Activated naive CD4-positive, alpha-beta T cell treated with anti-CD3 and anti-CD28 coated beads, Interleukin-2, amount 50 U/mL, for 72 hours (primary cell): ENCODE data around the gene MARCKS. TPM values are rescaled to one million over a fixed set of nuclear protein-coding genes. Genes with fewer than 3 reads are reported as not detected.

Experiments used
- ATAC-seq, 2 donors: fragments of 150-1000 bp; cut with Tn5 transposase; 2 replicates each; pipeline ENCODE4 v1.10.0; 2021; ENCODE audit warnings: mild to moderate bottlenecking in 2 of 2, moderate library complexity in 2 of 2
- DNase-seq, 2 donors: peaks; one replicate each; pipeline ENCODE4 v3.0.0; 2021 to 2022; ENCODE audit warnings: low spot score in 2 of 2
- H3K27ac Mint-ChIP-seq, 2 donors: one replicate each; pipeline ENCODE4 v1.8.0; 2022; ENCODE audit warnings: mild to moderate bottlenecking in 2 of 2, mixed read lengths in 2 of 2
- H3K36me3 Mint-ChIP-seq, 2 donors: one replicate each; pipeline ENCODE4 v1.8.0; 2022; ENCODE audit warnings: mixed read lengths in 2 of 2
- H3K9me3 Mint-ChIP-seq, 2 donors: one replicate each; pipeline ENCODE4 v1.8.0; 2022; ENCODE audit warnings: mixed read lengths in 2 of 2
- total RNA-seq, 2 donors: library from RNA; stranded (reverse); gene quantifications; one replicate each; pipeline ENCODE4 v1.2.3, GENCODE V29; 2022

The MARCKS gene
- total RNA-seq, 2 donors from 2014 or later = 0.05 to 0.21 TPM

DNA sequence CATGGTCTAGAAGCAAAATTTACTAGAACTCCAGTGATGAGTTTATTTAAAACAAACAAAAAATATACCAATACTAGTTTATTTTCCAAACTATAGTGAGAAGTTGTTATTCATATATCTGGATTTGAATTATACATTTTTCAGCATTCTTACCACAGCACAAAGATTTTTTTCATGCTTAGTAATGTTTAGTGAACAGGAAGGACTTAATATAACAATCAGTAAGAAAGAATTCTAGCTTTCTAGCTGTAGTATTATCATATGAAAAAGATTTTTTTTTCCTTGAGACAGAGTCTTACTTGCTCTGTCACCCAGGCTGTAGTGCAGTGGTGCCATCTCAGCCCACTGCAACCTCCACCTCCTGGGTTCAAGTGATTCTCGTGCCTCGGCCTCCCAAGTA lies 13.8 kb downstream of the MARCKS start:
- DNase-seq = no peak
- Mint-ChIP-seq H3K27ac (no peak overlapping the region), H3K9me3 (no peaks in the 10 kb centered on the region), H3K36me3 (no peaks in the 10 kb centered on the region)
- ATAC-seq = no peak

DNA sequence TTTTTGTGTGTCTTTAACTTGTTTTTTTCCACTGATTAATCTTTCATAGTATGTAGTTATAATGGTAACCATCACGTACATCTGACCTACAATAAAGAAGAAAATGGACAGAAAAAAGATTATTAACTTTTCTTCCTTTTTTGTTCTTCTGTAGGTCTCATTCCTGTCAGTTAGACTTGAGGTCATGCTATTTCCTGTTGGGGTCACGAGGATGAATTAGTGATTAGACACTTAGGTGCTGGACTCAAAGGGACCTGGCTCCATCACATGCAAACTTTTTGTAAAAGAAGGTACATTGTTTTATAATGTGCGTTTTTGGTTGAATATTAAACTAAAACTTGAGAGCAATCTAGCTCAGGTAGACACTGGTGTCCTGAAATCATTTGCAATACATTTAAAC lies 14.8 kb downstream of the MARCKS start:
- Mint-ChIP-seq H3K9me3 (no peaks in the 10 kb centered on the region), H3K36me3 (no peaks in the 10 kb centered on the region), H3K27ac (no peak overlapping the region)
- ATAC-seq (no peak), DNase-seq (no peak)

DNA sequence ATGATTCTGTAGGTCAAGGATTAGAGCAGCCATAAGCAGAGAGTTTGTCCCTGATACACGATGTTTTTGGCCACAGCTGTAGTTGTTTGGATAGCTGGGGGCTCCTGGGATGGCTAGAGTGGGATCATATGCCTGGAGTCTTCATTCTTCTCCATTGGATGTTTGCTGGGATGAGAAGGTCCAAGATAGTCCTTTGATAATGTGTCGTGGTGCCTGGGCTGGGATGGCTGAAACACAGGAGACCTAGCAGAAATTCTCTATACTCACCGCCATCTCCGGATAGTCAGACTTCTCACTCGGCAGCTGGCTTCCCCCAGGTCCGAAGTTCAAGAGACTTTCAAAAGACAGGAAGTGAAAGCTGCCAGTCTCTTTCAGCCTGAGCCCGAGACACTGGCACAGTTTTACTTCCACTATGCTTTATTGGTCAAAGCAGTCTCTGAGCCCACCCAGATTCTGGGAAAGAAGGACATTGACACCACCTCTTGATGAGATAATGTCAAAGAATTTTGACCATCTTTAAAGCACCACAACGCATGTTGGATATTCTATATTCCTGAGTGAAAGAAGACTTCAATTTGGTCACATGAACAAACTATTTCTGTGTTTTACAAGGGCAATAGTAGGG lies 16.0 kb downstream of the MARCKS start:
- Mint-ChIP-seq H3K9me3 (no peaks in the 10 kb centered on the region), H3K27ac (no peak overlapping the region), H3K36me3 (no peaks in the 10 kb centered on the region)
- DNase-seq (no peak), ATAC-seq (no peak)

DNA sequence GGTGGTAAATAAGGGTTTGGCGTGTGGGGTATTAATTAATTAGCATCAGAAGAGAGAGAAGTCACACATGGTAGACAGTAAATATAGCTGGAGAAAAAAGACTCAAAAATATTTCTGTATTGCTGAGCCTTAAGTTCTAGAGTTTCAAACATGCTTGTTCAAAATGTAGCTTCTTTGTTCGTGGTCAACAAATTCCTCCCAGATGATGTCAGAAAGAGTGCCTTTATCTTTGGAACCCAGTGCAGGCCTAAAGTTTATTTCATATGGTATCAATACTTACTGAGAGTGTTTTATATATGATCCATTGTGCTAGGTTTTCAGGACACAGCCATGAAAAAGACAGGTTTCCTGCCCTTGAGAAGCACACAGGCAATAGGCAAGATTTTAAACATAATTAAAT lies 18.3 kb downstream of the MARCKS start:
- Mint-ChIP-seq H3K27ac (no peak overlapping the region), H3K9me3 (no peaks in the 10 kb centered on the region), H3K36me3 (no peaks in the 10 kb centered on the region)
- ATAC-seq (no peak), DNase-seq (no peak)

DNA sequence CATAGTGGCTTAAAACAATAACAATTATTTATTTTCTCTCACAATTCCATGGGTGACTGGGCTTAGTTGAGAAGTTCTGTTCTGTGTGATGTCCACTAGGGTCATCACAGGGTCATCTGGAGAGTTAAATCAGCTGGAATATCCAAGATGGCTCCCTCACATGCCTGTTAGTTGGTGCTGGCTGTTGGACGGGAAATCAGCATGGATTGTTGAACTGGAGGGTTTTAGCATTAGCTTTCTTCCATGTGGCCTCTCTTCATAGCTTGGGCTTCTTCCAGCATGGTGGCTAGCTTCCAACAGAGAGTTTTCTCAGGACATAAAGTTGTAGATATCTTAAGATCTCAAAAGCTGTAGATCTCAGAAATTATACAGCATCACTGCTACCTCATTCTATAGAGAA lies 19.6 kb downstream of the MARCKS start:
- no peaks in the 10 kb centered on the region for H3K9me3 Mint-ChIP-seq
- H3K36me3 Mint-ChIP-seq = no peaks in the 10 kb centered on the region
- H3K27ac Mint-ChIP-seq = no peak overlapping the region
- DNase-seq (no peak), ATAC-seq (no peak)

DNA sequence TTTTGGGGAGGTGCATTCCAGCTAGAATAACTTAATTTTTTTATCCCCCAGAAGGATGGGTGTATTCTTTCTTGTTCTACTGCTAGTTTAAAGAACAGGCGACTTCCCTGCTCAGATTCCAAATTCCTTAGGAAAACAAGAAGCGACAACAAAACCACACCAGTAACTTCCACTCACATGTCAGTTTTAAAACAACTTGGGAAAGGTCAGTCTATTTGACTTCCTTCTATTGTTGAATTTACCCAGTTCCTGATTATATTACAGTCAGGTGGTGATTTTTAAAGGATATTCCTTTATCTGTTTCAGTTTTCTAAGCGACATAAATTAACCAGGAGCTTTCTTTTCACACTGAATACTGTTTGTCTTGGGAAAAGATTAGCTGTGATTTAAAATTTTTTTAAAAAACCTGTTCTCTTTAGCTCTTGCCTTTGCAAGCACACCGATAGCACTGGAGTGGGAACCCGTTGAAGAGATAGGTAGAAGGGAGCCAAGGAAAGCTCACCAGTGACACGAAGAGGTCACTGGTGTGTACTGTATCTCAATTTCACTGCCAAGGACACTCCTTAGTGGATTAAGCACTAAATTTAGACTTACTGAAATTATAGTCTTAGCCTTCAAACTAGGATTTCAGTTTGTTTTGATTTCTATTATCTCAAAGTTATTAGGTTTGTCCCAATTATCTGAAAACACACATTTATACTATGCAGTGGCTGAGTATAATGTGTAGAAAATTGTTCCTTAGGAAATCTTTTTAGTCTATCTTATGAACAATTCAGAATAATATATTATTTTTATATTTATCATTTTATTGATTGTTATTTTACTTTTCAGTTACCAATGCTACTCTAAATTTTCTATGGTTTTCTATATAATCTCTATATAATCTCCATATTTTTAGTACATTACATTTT lies 22.3 kb downstream of the MARCKS start:
- Mint-ChIP-seq H3K36me3 (no peaks in the 10 kb centered on the region), H3K27ac (no peak overlapping the region), H3K9me3 (no peaks in the 10 kb centered on the region)
- ATAC-seq (peak in 1 of 2 donors; percentile 75), DNase-seq (no peak)

DNA sequence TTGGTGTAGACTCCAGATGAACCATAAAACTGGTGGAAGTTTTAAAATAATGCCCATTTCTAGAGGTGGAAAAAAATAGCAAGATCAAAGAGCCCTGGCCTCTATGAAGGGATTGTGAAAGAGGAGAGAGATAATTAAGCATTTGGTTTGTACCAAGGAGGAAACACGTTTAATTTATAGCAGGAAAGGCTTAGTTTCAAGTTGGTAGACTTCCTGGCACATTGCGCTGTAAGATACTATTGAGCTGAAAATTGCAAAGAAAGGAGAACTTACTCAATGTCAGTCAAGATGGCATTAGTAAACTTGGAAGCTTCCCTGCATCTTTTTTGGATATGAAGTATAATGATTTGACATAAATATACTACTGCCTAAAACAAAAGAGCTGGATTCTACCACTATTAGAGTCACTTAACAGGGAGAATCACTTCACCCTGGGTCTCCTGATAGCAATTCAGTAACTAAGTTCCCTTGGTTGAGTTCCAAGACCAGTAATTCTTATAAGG lies 24.4 kb downstream of the MARCKS start:
- Mint-ChIP-seq H3K9me3 (no peaks in the 10 kb centered on the region), H3K36me3 (no peaks in the 10 kb centered on the region), H3K27ac (no peak overlapping the region)
- no peak for DNase-seq
- ATAC-seq = no peak

DNA sequence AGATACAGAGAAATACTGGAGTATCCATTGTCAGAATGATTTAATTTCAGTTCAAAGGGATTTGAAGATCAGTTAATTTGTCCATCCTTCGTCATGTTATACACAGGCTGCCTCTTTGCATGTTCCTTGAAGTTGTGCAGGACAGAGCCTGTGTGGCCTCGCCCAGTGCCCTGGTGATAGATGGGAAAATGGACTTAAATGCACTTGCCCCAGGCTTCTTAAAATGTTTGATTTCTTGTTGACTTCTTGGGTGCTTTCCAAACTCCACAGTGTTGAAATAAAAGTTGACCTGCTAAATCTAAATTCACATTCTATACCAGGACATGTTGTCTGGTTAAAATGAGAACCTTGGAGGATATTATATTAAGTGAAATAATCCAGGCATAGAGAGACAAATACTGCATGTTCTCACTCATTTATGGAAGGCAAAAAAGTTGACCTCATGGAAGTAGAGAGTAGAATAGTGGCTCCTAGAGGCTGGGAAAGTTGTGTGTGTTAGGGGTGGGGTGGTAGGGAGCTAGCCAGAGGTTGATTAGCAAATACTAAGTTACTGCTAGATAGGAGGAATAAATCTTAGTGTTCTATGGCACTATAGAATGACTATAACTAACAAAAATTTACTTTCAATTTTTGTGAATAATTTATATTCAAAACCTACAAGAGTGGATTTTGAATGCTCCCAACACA lies 25.3 kb downstream of the MARCKS start:
- no peak overlapping the region for H3K27ac Mint-ChIP-seq
- DNase-seq (no peak), ATAC-seq (no peak)
- no peaks in the 10 kb centered on the region for H3K9me3 Mint-ChIP-seq
- no peaks in the 10 kb centered on the region for H3K36me3 Mint-ChIP-seq

DNA sequence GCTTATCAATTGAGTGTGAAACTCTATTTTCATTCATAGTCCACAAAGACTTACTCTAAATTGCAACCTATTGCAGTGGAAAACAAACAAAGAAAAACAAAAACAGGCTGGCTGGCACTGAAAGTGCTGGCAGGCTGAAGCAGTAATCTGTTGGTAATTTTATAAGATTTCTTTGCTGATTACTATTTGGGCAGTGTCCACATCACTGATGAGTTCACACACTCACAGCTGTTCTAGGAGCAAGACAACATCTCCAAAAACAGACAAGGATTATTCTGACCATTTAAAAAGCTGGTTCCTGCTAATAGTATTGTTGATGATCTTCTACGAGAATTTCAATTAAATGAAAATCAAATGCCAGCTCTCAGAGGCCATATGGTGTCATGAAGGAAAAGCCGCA lies 26.9 kb downstream of the MARCKS start:
- Mint-ChIP-seq H3K27ac (no peak overlapping the region), H3K9me3 (no peaks in the 10 kb centered on the region), H3K36me3 (no peaks in the 10 kb centered on the region)
- ATAC-seq = no peak
- no peak for DNase-seq

DNA sequence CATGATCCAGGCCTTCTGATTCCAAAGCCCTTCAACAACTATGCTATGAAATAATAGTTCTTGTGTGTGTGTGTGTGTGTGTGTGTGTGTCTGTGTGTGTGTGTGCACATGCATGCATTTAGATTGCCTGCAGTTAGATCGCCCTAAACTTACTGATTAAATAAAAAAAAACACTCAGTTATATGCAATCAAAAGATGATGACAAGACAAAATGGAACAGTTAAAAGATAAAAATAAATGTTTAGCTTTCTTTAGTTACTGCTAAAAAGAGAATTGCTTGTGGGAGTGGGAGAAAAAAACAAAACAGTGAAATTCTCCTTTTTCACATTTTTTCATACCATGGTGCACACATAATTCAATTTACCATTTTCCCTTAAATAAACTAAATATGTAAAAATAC lies 29.4 kb downstream of the MARCKS start:
- DNase-seq = no peak
- H3K27ac Mint-ChIP-seq = no peak overlapping the region
- no peaks in the 10 kb centered on the region for H3K9me3 Mint-ChIP-seq
- H3K36me3 Mint-ChIP-seq = no peaks in the 10 kb centered on the region
- no peak for ATAC-seq

DNA sequence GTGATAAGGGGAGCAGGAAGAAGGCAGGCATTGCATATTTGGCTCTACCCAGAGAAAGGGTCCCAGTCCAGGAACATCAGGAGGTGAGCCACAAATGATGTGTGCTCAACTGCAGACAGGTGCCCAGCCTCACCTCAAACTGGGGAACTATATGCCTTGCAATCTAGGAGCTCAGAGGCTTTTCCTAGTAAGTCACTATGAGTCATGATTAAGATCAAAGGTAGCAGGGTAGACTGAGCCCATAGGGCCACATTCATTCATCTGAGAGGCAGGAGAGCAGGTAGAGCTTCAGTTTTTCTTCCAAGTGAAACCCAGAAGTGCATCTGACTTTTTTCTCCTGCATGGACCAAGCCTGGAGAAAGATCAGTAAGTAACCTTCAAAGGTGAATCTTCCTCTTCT lies 31.3 kb downstream of the MARCKS start:
- peak in 1 of 2 donors; percentile 50 for ATAC-seq
- DNase-seq = no peak
- Mint-ChIP-seq H3K27ac (no peak overlapping the region), H3K9me3 (peaks cover 0 to 5% of the 10 kb centered on the region in 2 donors), H3K36me3 (no peaks in the 10 kb centered on the region)

DNA sequence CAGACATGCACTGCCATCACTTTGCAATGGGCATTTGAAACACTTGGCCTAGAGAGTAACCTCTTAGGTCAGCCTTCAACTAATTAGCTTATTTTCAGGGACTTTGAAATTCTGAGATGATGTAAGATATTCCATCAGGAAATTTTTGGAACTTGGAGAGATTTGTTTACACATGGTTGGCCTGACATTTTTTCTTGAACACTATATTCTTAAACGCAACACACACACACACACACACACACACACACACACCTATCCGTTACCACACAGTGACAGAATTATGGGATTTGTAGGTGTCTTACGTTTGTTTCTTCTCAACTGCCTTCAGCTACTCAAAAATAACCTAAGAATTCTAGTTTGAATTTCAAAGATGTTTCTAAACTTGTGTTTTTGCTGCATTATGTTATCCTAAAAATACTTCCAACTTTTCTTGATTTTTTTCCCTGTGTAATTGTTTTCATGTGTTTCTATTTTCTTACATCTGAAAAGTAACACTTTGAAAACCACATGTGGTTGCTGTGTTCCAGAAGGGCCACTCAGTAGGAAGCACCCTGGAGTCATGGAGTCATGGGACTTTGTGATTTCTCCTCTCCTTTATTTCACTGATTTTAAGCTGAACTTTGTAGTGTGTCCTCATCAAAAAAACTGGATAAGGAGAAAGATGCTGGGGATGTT lies 31.9 kb downstream of the MARCKS start:
- Mint-ChIP-seq H3K9me3 (peaks cover 0 to 5% of the 10 kb centered on the region in 2 donors), H3K27ac (no peak overlapping the region), H3K36me3 (no peaks in the 10 kb centered on the region)
- ATAC-seq = no peak
- no peak for DNase-seq

DNA sequence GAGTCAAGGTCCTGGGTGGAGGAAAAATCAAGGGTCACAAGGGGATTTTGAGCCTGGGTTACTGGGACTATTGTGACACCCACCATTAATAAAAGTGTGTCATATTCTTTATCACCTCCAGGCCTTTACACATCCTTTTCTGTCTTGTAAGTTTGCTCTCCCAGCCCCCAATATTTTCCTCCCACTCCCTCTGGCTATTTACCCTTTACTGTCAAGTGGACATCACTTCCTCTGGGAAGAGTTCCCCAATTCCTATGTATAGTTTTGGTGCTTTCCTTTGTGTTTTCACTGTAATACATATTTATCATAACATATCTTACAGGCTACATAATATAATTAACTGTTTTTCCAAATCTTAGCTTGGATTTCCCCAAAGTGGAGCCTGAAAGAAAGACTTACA lies 36.3 kb downstream of the MARCKS start:
- ATAC-seq (no peak), DNase-seq (no peak)
- no peaks in the 10 kb centered on the region for H3K36me3 Mint-ChIP-seq
- H3K9me3 Mint-ChIP-seq = peaks cover 0 to 5% of the 10 kb centered on the region in 2 donors
- no peak overlapping the region for H3K27ac Mint-ChIP-seq

DNA sequence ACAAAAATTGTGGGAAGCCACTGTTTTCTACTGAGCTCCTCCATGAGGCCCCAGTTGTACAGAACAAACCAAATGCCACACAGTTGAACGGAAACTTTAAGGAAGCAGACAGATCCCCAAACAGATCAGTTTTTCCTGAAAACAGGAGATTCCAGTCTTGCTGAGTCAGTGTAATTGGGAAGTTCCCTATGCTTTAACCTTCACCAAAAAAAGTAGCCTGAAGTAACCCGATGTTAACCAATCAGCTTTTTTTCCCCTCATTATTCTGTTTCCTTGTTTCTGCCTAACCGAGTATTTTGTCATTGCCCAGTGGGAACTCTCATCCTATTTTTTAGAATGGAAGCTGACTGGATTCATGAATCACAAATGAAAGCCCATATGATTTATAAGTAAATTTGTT lies 36.7 kb downstream of the MARCKS start:
- Mint-ChIP-seq H3K9me3 (peaks cover 0 to 5% of the 10 kb centered on the region in 2 donors), H3K27ac (no peak overlapping the region), H3K36me3 (no peaks in the 10 kb centered on the region)
- no peak for ATAC-seq
- DNase-seq = no peak

DNA sequence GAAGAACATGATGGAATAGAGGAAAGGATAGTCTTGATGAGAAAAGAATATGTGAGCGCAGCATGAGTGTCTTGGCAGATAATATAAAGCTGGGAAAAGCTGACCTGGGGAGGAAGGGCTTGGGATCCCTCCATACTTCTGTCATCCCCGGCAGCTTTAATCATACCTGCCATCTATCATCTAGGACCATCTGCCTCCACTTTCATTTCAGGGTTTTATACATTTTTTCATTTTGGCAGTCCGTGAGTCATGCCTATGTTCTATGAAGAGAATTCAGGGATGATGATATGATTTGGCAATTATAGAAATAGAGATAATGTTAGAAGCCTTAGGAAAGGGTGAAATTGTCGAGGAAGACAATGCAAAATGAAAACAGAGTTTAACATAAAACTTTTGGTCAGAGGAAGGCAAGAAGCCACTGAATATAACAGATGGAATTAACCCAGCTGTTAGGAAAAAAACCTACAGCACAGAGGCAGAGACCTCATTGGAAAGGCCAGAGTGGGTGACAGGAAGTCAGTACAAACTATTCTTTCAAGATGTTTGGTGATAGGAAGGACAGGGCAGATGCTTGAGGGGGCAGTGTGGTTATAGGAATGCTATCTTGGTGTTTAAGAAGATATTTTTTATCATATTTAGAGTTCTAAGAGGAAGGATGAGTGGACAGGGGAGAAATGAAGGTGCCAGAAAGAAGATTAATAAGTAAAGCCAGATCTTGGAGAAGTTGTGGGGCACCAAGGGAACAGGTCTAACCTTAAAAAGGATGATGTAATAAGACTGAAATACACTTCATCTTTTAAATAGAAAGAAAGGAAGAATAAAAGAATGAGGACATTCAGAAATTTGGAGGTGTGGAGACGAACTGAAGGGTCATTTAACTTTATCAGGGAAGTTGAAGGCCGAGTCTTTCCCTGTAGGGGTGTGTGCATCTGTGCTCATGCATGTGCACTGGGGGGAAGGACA lies 37.8 kb downstream of the MARCKS start:
- ATAC-seq = no peak
- no peaks in the 10 kb centered on the region for H3K36me3 Mint-ChIP-seq
- no peak overlapping the region for H3K27ac Mint-ChIP-seq

DNA sequence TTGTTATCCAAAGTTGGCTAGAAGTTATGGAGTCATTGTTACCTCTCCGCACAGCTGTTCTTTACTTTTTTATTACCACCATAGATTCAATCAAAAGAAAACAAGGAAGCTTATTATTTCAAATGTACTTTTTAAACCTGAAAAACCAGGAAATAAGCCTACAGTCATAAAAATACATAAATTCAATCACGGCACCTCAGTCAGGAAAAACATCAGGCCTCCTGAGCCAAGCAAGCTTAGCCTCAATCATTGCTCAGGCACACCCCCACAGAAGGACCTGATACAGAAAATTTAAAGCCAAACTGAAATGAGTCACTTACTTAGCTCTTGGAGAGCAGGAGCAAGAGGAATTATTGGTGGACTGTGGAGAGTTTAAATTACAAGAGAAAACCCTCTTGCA lies 44.3 kb downstream of the MARCKS start:
- no peaks in the 10 kb centered on the region for H3K36me3 Mint-ChIP-seq
- no peak overlapping the region for H3K27ac Mint-ChIP-seq

More for the DNA sequence above, 37.8 kb downstream of the MARCKS start:
- H3K9me3 Mint-ChIP-seq = peaks cover 0 to 5% of the 10 kb centered on the region in 2 donors
- DNase-seq = no peak

More for the DNA sequence above, 44.3 kb downstream of the MARCKS start:
- no peaks in the 10 kb centered on the region for H3K9me3 Mint-ChIP-seq
- ATAC-seq = no peak
- no peak for DNase-seq
